Trophoblast cell (in vitro differentiated cells and primary cell): Measurements from ENCODE around the gene SPAG8.

ENCODE experiments used
- DNase-seq, 2 donors: peaks; one replicate each; pipeline ENCODE4 v3.0.0-alpha.2; 2016
- H2AFZ ChIP-seq: 2 replicates; pipeline ENCODE4 v1.6.1; 2013; ENCODE audit warnings: low read length, moderate library complexity, mild to moderate bottlenecking; ENCODE audit not compliant: insufficient read depth, poor library complexity
- H2AK5ac ChIP-seq: 2 replicates; pipeline ENCODE4 v1.6.1; 2013; ENCODE audit warnings: mild to moderate bottlenecking, low read length
- H2BK120ac ChIP-seq: 2 replicates; pipeline ENCODE4 v1.6.1; 2013; ENCODE audit warnings: low read length, mild to moderate bottlenecking, moderate library complexity; ENCODE audit not compliant: insufficient read depth, poor library complexity
- H2BK12ac ChIP-seq: 2 replicates; pipeline ENCODE4 v1.6.1; 2013; ENCODE audit warnings: mild to moderate bottlenecking, low read length, moderate library complexity
- H2BK5ac ChIP-seq: 2 replicates; pipeline ENCODE4 v1.6.1; 2013; ENCODE audit warnings: low read length, low read depth, moderate library complexity, mild to moderate bottlenecking; ENCODE audit not compliant: poor library complexity
- H3K14ac ChIP-seq: 2 replicates; pipeline ENCODE4 v1.6.1; 2013; ENCODE audit warnings: mild to moderate bottlenecking, low read length
- H3K18ac ChIP-seq: 2 replicates; pipeline ENCODE4 v1.6.1; 2013; ENCODE audit warnings: mild to moderate bottlenecking, low read length
- H3K23ac ChIP-seq: 2 replicates; pipeline ENCODE4 v1.6.1; 2013; ENCODE audit warnings: low read length
- H3K27ac ChIP-seq: 2 replicates; pipeline ENCODE4 v1.5.1; 2013; ENCODE audit warnings: low read depth, mild to moderate bottlenecking, inconsistent platforms, low read length, moderate library complexity
- H3K27me3 ChIP-seq: 2 replicates; pipeline ENCODE4 v1.6.1; 2013; ENCODE audit warnings: inconsistent platforms, mild to moderate bottlenecking, low read length, moderate library complexity; ENCODE audit not compliant: insufficient read depth
- H3K36me3 ChIP-seq, 2 experiments: 1 replicate in 1 of 2; 2 replicates in 1 of 2; pipeline ENCODE4 v1.6.1; 2013; ENCODE audit warnings: low read length in 2 of 2, mild to moderate bottlenecking in 2 of 2, moderate library complexity in 1 of 2; ENCODE audit not compliant: insufficient read depth in 2 of 2, control insufficient read depth in 1 of 2
- H3K4ac ChIP-seq: 2 replicates; pipeline ENCODE4 v1.6.1; 2013; ENCODE audit warnings: low read depth, mild to moderate bottlenecking, low read length, moderate library complexity
- H3K4me1 ChIP-seq, 2 experiments: 1 replicate in 1 of 2; 2 replicates in 1 of 2; pipeline ENCODE4 v1.6.1; 2013; ENCODE audit warnings: low read length in 2 of 2, mild to moderate bottlenecking in 2 of 2, moderate library complexity in 1 of 2; ENCODE audit not compliant: insufficient read depth in 2 of 2, control insufficient read depth in 1 of 2
- H3K4me2 ChIP-seq: 2 replicates; pipeline ENCODE4 v1.6.1; 2013; ENCODE audit warnings: inconsistent platforms, mild to moderate bottlenecking, low read length, moderate library complexity
- H3K4me3 ChIP-seq: 2 replicates; pipeline ENCODE4 v1.5.1; 2013; ENCODE audit warnings: mild to moderate bottlenecking, low read depth, low read length, inconsistent platforms
- H3K79me1 ChIP-seq: one replicate; pipeline ENCODE4 v1.6.1; 2013; ENCODE audit warnings: low read length
- H3K79me2 ChIP-seq: 2 replicates; pipeline ENCODE4 v1.6.1; 2013; ENCODE audit warnings: low read length, mild to moderate bottlenecking; ENCODE audit not compliant: control insufficient read depth, insufficient read depth, poor library complexity
- H3K9ac ChIP-seq: 2 replicates; pipeline ENCODE4 v1.6.1; 2013; ENCODE audit warnings: mild to moderate bottlenecking, low read length
- H3K9me3 ChIP-seq: 2 replicates; pipeline ENCODE4 v1.6.1; 2013; ENCODE audit warnings: low read depth, mild to moderate bottlenecking, control low read depth, inconsistent platforms, low read length; ENCODE audit not compliant: insufficient read depth
- H4K12ac ChIP-seq: 2 replicates; pipeline ENCODE4 v1.6.1; 2013; ENCODE audit warnings: low read depth, mild to moderate bottlenecking, low read length, moderate library complexity
- H4K8ac ChIP-seq: 2 replicates; pipeline ENCODE4 v1.6.1; 2013; ENCODE audit warnings: low read depth, mild to moderate bottlenecking, low read length, moderate library complexity
- H4K91ac ChIP-seq: one replicate; pipeline ENCODE4 v1.6.1; 2013; ENCODE audit warnings: low read depth, mild to moderate bottlenecking, low read length, moderate library complexity
- WGBS: extraction: QIAGEN DNeasy Blood & Tissue Kit; methylation state at CpG from one replicate; pipeline ENCODE4 v1.1.7; 2013; ENCODE audit warnings: missing lambda C conversion rate; ENCODE audit not compliant: insufficient read length, insufficient coverage; ENCODE audit errors: extremely low coverage; 5-methylcytosine and 5-hydroxymethylcytosine counted together

Gene SPAG8

GRCh38 chr9:35806101-35806500 lies 6.0 kb downstream of the SPAG8 start:
- H2BK5ac ChIP-seq, result no peak overlapping the region
- H2AK5ac ChIP-seq, result no peak overlapping the region
- H3K79me1 ChIP-seq, result no peaks in the 10 kb centered on the region
- no peak overlapping the region for H4K12ac ChIP-seq
- H3K9me3 ChIP-seq, result no peaks in the 10 kb centered on the region
- WGBS, result no CpG with 5 or more reads among the region's 8 CpGs
- peaks cover 13 to 21% of the 10 kb centered on the region in 2 experiments for H3K36me3 ChIP-seq
- H3K9ac ChIP-seq, result no peak overlapping the region
- peaks cover 5 to 7% of the 10 kb centered on the region in 2 experiments for H3K4me1 ChIP-seq
- H3K27ac ChIP-seq, result no peak overlapping the region
- no peaks in the 10 kb centered on the region for H3K79me2 ChIP-seq
- no peak overlapping the region for H3K14ac ChIP-seq
- no peaks in the 10 kb centered on the region for H3K27me3 ChIP-seq
- H3K4me3 ChIP-seq, result no peak overlapping the region
- no peak overlapping the region for H3K4me2 ChIP-seq
- no peak overlapping the region for H3K18ac ChIP-seq
- no peak overlapping the region for H2BK120ac ChIP-seq
- no peak for DNase-seq
- no peak overlapping the region for H3K23ac ChIP-seq
- no peak overlapping the region for H2BK12ac ChIP-seq
- no peak overlapping the region for H4K8ac ChIP-seq
- no peak overlapping the region for H4K91ac ChIP-seq
- no peak overlapping the region for H2AFZ ChIP-seq
- H3K4ac ChIP-seq, result no peak overlapping the region

- Histone ChIP-seq H3K9ac (no peak overlapping the region), H3K79me2 (no peaks in the 10 kb centered on the region), H3K36me3 (peaks cover 11 to 15% of the 10 kb centered on the region in 2 experiments), H2BK5ac (no peak overlapping the region), H3K9me3 (peaks cover 2% of the 10 kb centered on the region), H2BK12ac (no peak overlapping the region), H3K14ac (no peak overlapping the region), H3K23ac (no peak overlapping the region), H3K27me3 (no peaks in the 10 kb centered on the region), H2BK120ac (no peak overlapping the region), H3K4me1 (peaks cover 15 to 23% of the 10 kb centered on the region in 2 experiments), H3K27ac (no peak overlapping the region), H4K91ac (no peak overlapping the region), H3K4me3 (no peak overlapping the region), H3K18ac (no peak overlapping the region), H4K12ac (no peak overlapping the region), H2AFZ (no peak overlapping the region), H4K8ac (no peak overlapping the region), H3K4me2 (no peak overlapping the region), H3K4ac (no peak overlapping the region), H2AK5ac (no peak overlapping the region), H3K79me1 (peaks cover 2% of the 10 kb centered on the region)
- DNase-seq, result peak in 1 of 2 donors; percentile 25
- no CpG with 5 or more reads among the region's 13 CpGs for WGBS
These were observed 10.5 kb downstream of the SPAG8 start for GRCh38 chr9:35801328-35802128.

GRCh38 chr9:35800530-35800929 lies 11.5 kb downstream of the SPAG8 start:
- no peak for DNase-seq

GRCh38 chr9:35798658-35799374 lies 13.2 kb downstream of the SPAG8 start:
- Histone ChIP-seq H2BK12ac (no peak overlapping the region), H3K18ac (no peak overlapping the region), H2AFZ (no peak overlapping the region), H4K12ac (no peak overlapping the region), H3K9me3 (peaks cover 2% of the 10 kb centered on the region), H3K79me2 (no peaks in the 10 kb centered on the region), H3K36me3 (peaks cover 3% of the 10 kb centered on the region in 2 experiments), H3K79me1 (peaks cover 2% of the 10 kb centered on the region), H3K14ac (no peak overlapping the region), H2AK5ac (no peak overlapping the region), H3K4ac (no peak overlapping the region), H3K27ac (peak overlapping the region; percentile 7), H3K27me3 (no peaks in the 10 kb centered on the region), H3K4me1 (peaks cover 15 to 25% of the 10 kb centered on the region in 2 experiments), H3K23ac (no peak overlapping the region), H2BK120ac (peak overlapping the region; percentile 1), H3K4me3 (no peak overlapping the region), H3K9ac (no peak overlapping the region), H3K4me2 (peak overlapping the region; percentile 8), H4K8ac (no peak overlapping the region), H2BK5ac (no peak overlapping the region), H4K91ac (no peak overlapping the region)
- no CpG with 5 or more reads among the region's 4 CpGs for WGBS
- peak; percentile 34 to 48 for DNase-seq

More at GRCh38 chr9:35800530-35800929, 11.5 kb downstream of the SPAG8 start:
- Histone ChIP-seq H2AK5ac (no peak overlapping the region), H3K27me3 (no peaks in the 10 kb centered on the region), H3K27ac (no peak overlapping the region), H3K79me2 (no peaks in the 10 kb centered on the region), H4K12ac (no peak overlapping the region), H3K36me3 (peaks cover 5 to 6% of the 10 kb centered on the region in 2 experiments), H4K91ac (peak overlapping the region; percentile 45), H3K9ac (no peak overlapping the region), H3K9me3 (peaks cover 2% of the 10 kb centered on the region), H2AFZ (no peak overlapping the region), H4K8ac (no peak overlapping the region), H2BK12ac (peak overlapping the region; percentile 25), H3K4me3 (no peak overlapping the region), H2BK5ac (no peak overlapping the region), H3K23ac (no peak overlapping the region), H3K4ac (no peak overlapping the region), H3K4me1 (peaks cover 15 to 23% of the 10 kb centered on the region in 2 experiments), H3K79me1 (peaks cover 2% of the 10 kb centered on the region), H3K14ac (no peak overlapping the region), H3K18ac (no peak overlapping the region), H2BK120ac (no peak overlapping the region), H3K4me2 (no peak overlapping the region)
- WGBS, result no CpG with 5 or more reads among the region's 7 CpGs
